A673 (cell line): ENCODE data around the gene PGLYRP3. TPM values are rescaled to one million over a fixed set of nuclear protein-coding genes. Genes with fewer than 3 reads are reported as not detected.

ENCODE experiments used
- BruUV-seq: library from RNA; stranded (reverse); fragments of 400-500 nt; replicated peaks from 2 replicates; lab custom pipeline; 2021; lab: Mats Ljungman, UMichigan
- CTCF ChIA-PET: fragments of 300-600 bp; sonication (Branson Sonifier 250); formaldehyde crosslinking; loops from one replicate; lab custom pipeline; 2022; ENCODE audit warnings: antibody characterized with exemption; lab: Charles Lee
- POLR2A ChIA-PET: fragments of 300-600 bp; sonication (Branson Sonifier 250); formaldehyde crosslinking; loops from one replicate; lab custom pipeline; 2022; ENCODE audit warnings: antibody characterized with exemption; ENCODE audit not compliant: low non-redundant PET; lab: Charles Lee
- DNase-seq: peaks from one replicate; pipeline ENCODE4 v3.0.0-alpha.2; 2015; ENCODE audit warnings: low spot score
- H3K27ac ChIP-seq: fragments of 200-600 bp; sonication (generic); 2 replicates; pipeline ENCODE4 v1.5.1; 2016; ENCODE audit warnings: mixed run types, low read depth, mild to moderate bottlenecking, mixed read lengths, antibody characterized with exemption, low read length; ENCODE audit not compliant: poor library complexity, severe bottlenecking
- H3K27me3 ChIP-seq: fragments of 200-600 bp; sonication (generic); replicated peaks from 2 replicates; pipeline ENCODE4 v1.6.1; 2017; ENCODE audit warnings: mixed run types, low read depth, mild to moderate bottlenecking, mixed read lengths, antibody characterized with exemption, low read length; ENCODE audit not compliant: insufficient read depth, poor library complexity
- H3K36me3 ChIP-seq: fragments of 200-600 bp; sonication (generic); 2 replicates; pipeline ENCODE4 v1.6.1; 2016; ENCODE audit warnings: mixed run types, mild to moderate bottlenecking, mixed read lengths, antibody characterized with exemption, low read length; ENCODE audit not compliant: insufficient read depth, poor library complexity, severe bottlenecking
- H3K4me1 ChIP-seq: fragments of 200-600 bp; sonication (generic); 2 replicates; pipeline ENCODE4 v1.6.1; 2017; ENCODE audit warnings: mixed run types, mild to moderate bottlenecking, mixed read lengths, antibody characterized with exemption, low read length; ENCODE audit not compliant: insufficient read depth, poor library complexity, severe bottlenecking
- H3K4me3 ChIP-seq: fragments of 200-600 bp; sonication (generic); 2 replicates; pipeline ENCODE4 v1.5.1; 2016; ENCODE audit warnings: low read depth, mixed run types, mild to moderate bottlenecking, mixed read lengths, low read length; ENCODE audit not compliant: poor library complexity, severe bottlenecking
- H3K9me3 ChIP-seq: fragments of 200-600 bp; sonication (generic); 2 replicates; pipeline ENCODE4 v1.6.1; 2016; ENCODE audit warnings: mixed run types, low read depth, mild to moderate bottlenecking, mixed read lengths, antibody characterized with exemption, low read length; ENCODE audit not compliant: poor library complexity, severe bottlenecking
- EZH2 ChIP-seq: fragments of 200-600 bp; sonication (generic); IDR thresholded peaks from 2 replicates; pipeline ENCODE4 v1.6.1; 2017; ENCODE audit warnings: borderline replicate concordance, low read depth, mild to moderate bottlenecking, mixed read lengths, antibody characterized with exemption, low read length; ENCODE audit not compliant: poor library complexity, severe bottlenecking
- intact Hi-C: fragments of 100-400 bp; cut with micrococcal nuclease; formaldehyde crosslinking; loops from one replicate; pipeline ENCODE4 v1.10.0; 2022; ENCODE audit not compliant: unreplicated experiment
- total RNA-seq: library from RNA; stranded (reverse); gene quantifications from 2 replicates; pipeline ENCODE4 v1.2.3, GENCODE V29; 2021
- TF ChIP-seq, protein P1 (sequence below): fragments of 300-800, 200-600 bp; sonication (generic); conservative IDR thresholded peaks from 2 replicates; pipeline ENCODE4 v1.5.1; 2017; ENCODE audit warnings: low read depth, mild to moderate bottlenecking, antibody characterized with exemption, low read length, moderate library complexity, mixed read lengths

Gene PGLYRP3
- total RNA-seq, 1 experiment from 2014 or later, result not detected

GRCh38 chr1:153355445-153356071, 42.8 kb upstream of the PGLYRP3 start:
- Histone ChIP-seq H3K27ac (no peak overlapping the region), H3K4me3 (no peak overlapping the region), H3K4me1 (no peaks in the 10 kb centered on the region), H3K36me3 (no peaks in the 10 kb centered on the region), H3K27me3 (peaks cover 29% of the 10 kb centered on the region), H3K9me3 (no peaks in the 10 kb centered on the region)
- TF ChIP-seq, protein P1, sequence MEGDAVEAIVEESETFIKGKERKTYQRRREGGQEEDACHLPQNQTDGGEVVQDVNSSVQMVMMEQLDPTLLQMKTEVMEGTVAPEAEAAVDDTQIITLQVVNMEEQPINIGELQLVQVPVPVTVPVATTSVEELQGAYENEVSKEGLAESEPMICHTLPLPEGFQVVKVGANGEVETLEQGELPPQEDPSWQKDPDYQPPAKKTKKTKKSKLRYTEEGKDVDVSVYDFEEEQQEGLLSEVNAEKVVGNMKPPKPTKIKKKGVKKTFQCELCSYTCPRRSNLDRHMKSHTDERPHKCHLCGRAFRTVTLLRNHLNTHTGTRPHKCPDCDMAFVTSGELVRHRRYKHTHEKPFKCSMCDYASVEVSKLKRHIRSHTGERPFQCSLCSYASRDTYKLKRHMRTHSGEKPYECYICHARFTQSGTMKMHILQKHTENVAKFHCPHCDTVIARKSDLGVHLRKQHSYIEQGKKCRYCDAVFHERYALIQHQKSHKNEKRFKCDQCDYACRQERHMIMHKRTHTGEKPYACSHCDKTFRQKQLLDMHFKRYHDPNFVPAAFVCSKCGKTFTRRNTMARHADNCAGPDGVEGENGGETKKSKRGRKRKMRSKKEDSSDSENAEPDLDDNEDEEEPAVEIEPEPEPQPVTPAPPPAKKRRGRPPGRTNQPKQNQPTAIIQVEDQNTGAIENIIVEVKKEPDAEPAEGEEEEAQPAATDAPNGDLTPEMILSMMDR, result peak; percentile 71
- no peak for TF ChIP-seq EZH2
- no TSS peak for BruUV-seq
- intact Hi-C loops, result no loop called here
- POLR2A ChIA-PET, result no interaction called here
- DNase-seq, result peak; percentile 76
- CTCF ChIA-PET, result interaction anchor here (0.6 to 3.6 kb wide), 4 partner anchors 12 to 195 kb away, joined by 3 to 20 read pairs (median 3); no protein-coding TSS in a partner anchor

DNA sequence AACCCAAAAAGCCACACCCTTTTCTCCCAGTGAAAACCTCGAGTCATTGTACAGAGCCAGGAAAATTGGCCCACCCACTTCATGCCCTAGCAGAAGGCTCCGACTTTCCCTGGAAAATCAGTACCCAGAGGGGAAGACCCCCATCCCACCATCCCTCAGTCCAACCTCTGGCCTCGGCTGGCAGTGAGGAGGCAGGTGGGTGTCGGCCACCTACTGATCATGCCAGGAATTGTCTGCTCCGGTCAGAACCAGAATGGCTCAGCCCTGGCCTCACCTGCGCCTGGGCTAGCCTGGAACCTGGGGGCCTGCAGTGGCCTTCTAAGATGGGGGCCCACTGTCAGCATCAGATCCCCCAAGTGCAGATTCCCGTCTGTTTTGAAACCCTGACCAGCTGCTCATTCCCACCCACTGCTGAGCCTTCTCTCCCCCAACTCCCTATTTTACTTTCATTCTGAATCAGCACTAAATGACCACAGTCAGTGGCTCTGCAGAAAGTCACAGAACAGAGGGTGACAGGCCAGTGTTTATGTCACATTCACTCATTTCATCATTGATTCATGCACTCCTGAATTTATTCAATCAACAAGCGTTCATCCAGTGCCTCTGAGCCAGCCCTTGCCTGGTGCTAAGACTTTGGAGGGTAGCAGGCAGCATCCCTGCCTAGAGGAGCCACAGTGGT, 41.9 kb upstream of the PGLYRP3 start:
- H3K27me3 ChIP-seq, result peaks cover 37% of the 10 kb centered on the region
- no peak for DNase-seq
- ChIA-PET POLR2A (no interaction called here), CTCF (interaction anchor here (0.8 to 3.6 kb wide), 3 partner anchors 13 to 196 kb away, joined by 3 to 20 read pairs (median 3); no protein-coding TSS in a partner anchor)
- no peaks in the 10 kb centered on the region for H3K9me3 ChIP-seq
- TF ChIP-seq, protein P1, result no peak
- TF ChIP-seq EZH2, result no peak
- BruUV-seq, result no TSS peak
- intact Hi-C loops, result loop anchor here (5.0 kb wide), 1 partner anchor 48 kb away; no protein-coding TSS in a partner anchor
- H3K4me3 ChIP-seq, result no peak overlapping the region
- no peaks in the 10 kb centered on the region for H3K36me3 ChIP-seq
- no peak overlapping the region for H3K27ac ChIP-seq
- no peaks in the 10 kb centered on the region for H3K4me1 ChIP-seq

DNA sequence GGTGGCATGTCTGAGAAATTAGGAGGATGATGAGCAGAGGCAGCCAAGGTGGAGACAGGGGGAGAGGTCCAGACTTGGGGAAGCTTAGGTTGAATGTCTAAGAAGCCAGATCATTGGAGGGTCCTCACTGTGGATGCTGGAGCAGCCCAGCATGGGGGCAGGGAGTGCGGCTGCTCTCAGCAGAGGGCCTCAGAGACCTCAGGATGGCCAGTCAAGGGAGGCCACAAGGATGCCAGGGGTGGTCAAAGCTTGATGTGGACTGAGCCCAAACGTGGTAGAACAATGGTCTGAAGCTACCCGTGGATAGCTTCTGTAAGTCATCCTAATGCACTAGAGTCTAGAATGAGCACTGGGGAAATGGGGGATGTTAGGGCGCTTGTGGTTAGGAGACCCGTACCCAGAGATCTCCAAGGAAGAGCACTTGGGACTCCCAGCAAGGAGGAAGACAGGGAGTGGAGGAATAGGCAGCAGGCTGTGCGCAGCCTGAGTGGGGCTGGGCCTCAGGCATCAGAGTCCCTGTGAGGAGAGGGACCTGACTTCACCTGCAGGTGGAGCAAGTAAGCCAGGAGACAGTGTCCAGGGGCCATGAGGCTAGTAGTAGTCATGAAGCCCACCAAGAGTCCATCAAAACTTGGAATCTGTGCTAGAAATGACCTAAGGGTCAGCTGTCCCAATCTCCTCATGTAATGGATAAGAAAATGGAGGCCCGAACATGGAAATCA, 40.6 kb upstream of the PGLYRP3 start:
- no peak overlapping the region for H3K4me3 ChIP-seq
- no peaks in the 10 kb centered on the region for H3K36me3 ChIP-seq
- peaks cover 50% of the 10 kb centered on the region for H3K27me3 ChIP-seq
- no peak overlapping the region for H3K27ac ChIP-seq
- DNase-seq, result no peak
- intact Hi-C loops, result loop anchor here (5.0 kb wide), 1 partner anchor 49 kb away; no protein-coding TSS in a partner anchor
- ChIA-PET CTCF (interaction anchor here (0.6 to 3.6 kb wide), 4 partner anchors 18 to 146 kb away, joined by 3 to 20 read pairs (median 4); no protein-coding TSS in a partner anchor), POLR2A (no interaction called here)
- no peaks in the 10 kb centered on the region for H3K9me3 ChIP-seq
- no TSS peak for BruUV-seq
- TF ChIP-seq EZH2, result no peak
- TF ChIP-seq, protein P1, result peak; percentile 44
- H3K4me1 ChIP-seq, result no peaks in the 10 kb centered on the region
